Esophagus squamous epithelium (tissue), 5 donors: Measurements from ENCODE around the gene BIRC5. TPM values are rescaled to one million over a fixed set of nuclear protein-coding genes. Genes with fewer than 3 reads are reported as not detected.

Source experiments
- DNase-seq: peaks from one replicate; lab custom pipeline; 2025; lab: John Stamatoyannopoulos, UW
- H3K27ac ChIP-seq, 4 donors: fragments of 200-600 bp; sonication (generic); one replicate each; pipeline ENCODE4 v1.5.1; 2016 to 2019; ENCODE audit warnings: mild to moderate bottlenecking in 1 of 4
- H3K27me3 ChIP-seq, 4 donors: fragments of 200-600 bp; sonication (generic); 1 replicate in 3 of 4; 2 replicates in 1 of 4; pipeline versions ENCODE4 v1.5.1 to v1.6.0; 2017 to 2021; ENCODE audit warnings: antibody characterized with exemption in 1 of 4
- H3K36me3 ChIP-seq, 3 donors: fragments of 200-600 bp; sonication (generic); one replicate each; pipeline ENCODE4 v1.5.1; 2016 to 2019
- H3K4me1 ChIP-seq, 3 donors: fragments of 200-600 bp; sonication (generic); one replicate each; pipeline ENCODE4 v1.5.1; 2017 to 2019
- H3K4me3 ChIP-seq, 4 donors: fragments of 200-600 bp; sonication (generic); 1 replicate in 3 of 4; 2 replicates in 1 of 4; pipeline ENCODE4 v1.5.1; 2016 to 2019; ENCODE audit warnings: mild to moderate bottlenecking in 2 of 4, moderate library complexity in 1 of 4
- H3K9me3 ChIP-seq, 3 donors: fragments of 200-600 bp; sonication (generic); one replicate each; pipeline ENCODE4 v1.5.1; 2016 to 2019
- CTCF ChIP-seq, 6 experiments: fragments of 450-650 bp in 4 of 6; fragments of 200-600 bp in 2 of 6; sonication (generic) in 2 of 6; IDR thresholded peaks; one replicate each; pipeline ENCODE4 v1.5.1; 2016 to 2019; ENCODE audit warnings: antibody characterized with exemption in 6 of 6, mild to moderate bottlenecking in 4 of 6, moderate library complexity in 4 of 6
- POLR2A ChIP-seq, 4 donors: fragments of 450-650 bp; IDR thresholded peaks; one replicate each; pipeline ENCODE4 v1.6.1; 2017; ENCODE audit warnings: antibody characterized with exemption in 4 of 4, mild to moderate bottlenecking in 4 of 4, moderate library complexity in 3 of 4
- WGBS, 2 donors: methylation state at CpG; one replicate each; pipeline ENCODE4 v1.1.5; 2018; 5-methylcytosine and 5-hydroxymethylcytosine counted together
- intact Hi-C: fragments of 100-400 bp; cut with DNase I; formaldehyde crosslinking; loops from one replicate; pipeline ENCODE4 v1.15.0; 2022
- total RNA-seq, 4 donors: library from RNA; depleted of rRNA; stranded (reverse); fragments of >200 nt; gene quantifications; one replicate each; pipeline ENCODE4 v1.1.0, GENCODE V29; 2016
- donor health status: DM: yes; HTN: yes; CAD: no.

Gene BIRC5
- total RNA-seq, 4 donors from 2014 or later, result 6.6 to 33.6 (median 21.0) TPM

DNA sequence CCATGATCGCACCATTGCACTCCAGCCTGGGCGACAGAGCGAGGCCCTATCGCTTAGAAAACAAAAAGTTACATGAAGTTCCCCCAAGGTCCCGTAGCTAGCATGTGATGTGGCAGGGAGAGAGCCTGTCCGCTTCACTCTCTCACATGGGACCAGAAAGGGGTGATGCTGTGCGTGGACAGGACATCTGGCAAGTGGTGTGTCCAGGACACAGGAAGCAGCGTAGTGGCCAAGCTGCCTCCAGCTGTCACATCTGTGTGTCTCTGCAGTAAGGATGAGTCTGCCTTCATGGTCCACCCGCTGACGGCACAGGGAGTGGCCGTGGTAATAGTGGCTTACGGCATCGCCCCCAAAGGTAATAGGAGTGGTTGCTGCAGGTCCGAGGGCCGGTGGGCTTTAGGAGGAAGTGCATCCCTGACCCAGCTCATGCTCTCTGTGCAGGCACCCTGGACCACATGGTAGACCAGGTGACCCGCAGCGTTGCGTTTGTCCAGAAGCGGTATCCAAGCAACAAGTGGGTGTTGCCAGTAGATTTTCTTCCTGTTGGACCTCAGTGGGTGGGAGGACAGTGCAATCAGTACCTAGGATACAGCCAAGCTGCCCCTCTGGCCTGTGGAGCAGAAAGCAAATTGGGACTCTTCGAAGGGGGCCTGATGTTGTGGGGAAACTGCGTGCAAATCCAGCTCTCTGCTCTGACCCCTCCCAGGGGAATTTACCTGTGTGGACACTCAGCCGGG is 9.5 kb upstream of the BIRC5 start:
- intact Hi-C loops, result no loop called here
- Histone ChIP-seq H3K9me3 (no peaks in the 10 kb centered on the region), H3K27ac (no peak overlapping the region), H3K4me1 (peaks cover 1 to 9% (median 2%) of the 10 kb centered on the region in 3 donors), H3K4me3 (no peak overlapping the region), H3K27me3 (no peaks in the 10 kb centered on the region), H3K36me3 (peaks cover 5 to 56% (median 5%) of the 10 kb centered on the region in 3 donors)
- TF ChIP-seq CTCF (IDR thresholded peaks at IDR 0.05) (no peak), POLR2A (IDR thresholded peaks at IDR 0.05) (no peak)
- WGBS, 2 donors, result 87 to 96% methylated on average over 16 to 19 of the region's 22 CpGs
- no peak for DNase-seq

GRCh38 chr17:78205124-78205775 is 8.8 kb upstream of the BIRC5 start:
- peaks cover 0 to 4% (median 0%) of the 10 kb centered on the region in 3 donors for H3K4me1 ChIP-seq
- H3K27ac ChIP-seq, result no peak overlapping the region
- no peak for TF ChIP-seq CTCF (IDR thresholded peaks at IDR 0.05)
- TF ChIP-seq POLR2A (IDR thresholded peaks at IDR 0.05), result no peak
- intact Hi-C loops, result no loop called here
- H3K4me3 ChIP-seq, result no peak overlapping the region
- WGBS, 2 donors, result 97 to 100% methylated on average over 2 to 9 of the region's 17 CpGs
- H3K27me3 ChIP-seq, result no peaks in the 10 kb centered on the region
- H3K9me3 ChIP-seq, result no peaks in the 10 kb centered on the region
- peaks cover 5 to 56% (median 5%) of the 10 kb centered on the region in 3 donors for H3K36me3 ChIP-seq
- no peak for DNase-seq

DNA sequence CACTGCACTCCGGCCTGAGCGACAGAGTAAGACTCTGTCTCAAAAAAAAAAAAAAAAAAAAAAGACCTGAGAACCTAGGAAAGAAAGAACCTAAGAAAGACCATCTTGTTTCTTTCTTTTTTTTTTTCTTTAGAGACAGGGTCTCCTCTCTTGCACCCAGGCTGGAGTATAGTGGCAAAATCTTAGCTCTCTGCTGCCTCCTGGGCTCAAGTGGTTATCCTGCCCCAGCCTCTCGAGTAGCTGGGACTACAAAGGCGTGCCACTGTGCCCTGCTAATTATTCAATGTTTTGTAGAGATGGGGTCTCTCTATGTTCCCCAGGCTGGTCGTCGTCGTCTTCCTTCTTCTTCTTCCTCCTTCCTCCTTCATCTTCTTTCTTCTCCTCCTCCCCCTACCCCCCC is 7.8 kb upstream of the BIRC5 start:
- H3K27ac ChIP-seq, result no peak overlapping the region
- WGBS, 2 donors, result 70 to 78% methylated on average over 7 of the region's 7 CpGs

GRCh38 chr17:78208486-78208885 is 5.6 kb upstream of the BIRC5 start:
- no peak for TF ChIP-seq POLR2A (IDR thresholded peaks at IDR 0.05)
- TF ChIP-seq CTCF (IDR thresholded peaks at IDR 0.05), result no peak
- H3K4me3 ChIP-seq, result no peak overlapping the region
- no peak overlapping the region for H3K27ac ChIP-seq
- no peaks in the 10 kb centered on the region for H3K9me3 ChIP-seq
- H3K4me1 ChIP-seq, result peaks cover 0 to 2% (median 0%) of the 10 kb centered on the region in 3 donors
- H3K36me3 ChIP-seq, result peaks cover 5 to 34% (median 5%) of the 10 kb centered on the region in 3 donors
- no peaks in the 10 kb centered on the region for H3K27me3 ChIP-seq
- DNase-seq, result no peak
- 69 to 70% methylated on average over 3 of the region's 3 CpGs for WGBS, 2 donors
- intact Hi-C loops, result no loop called here

More for the DNA sequence above, 7.8 kb upstream of the BIRC5 start:
- intact Hi-C loops, result no loop called here
- Histone ChIP-seq H3K4me1 (no peaks in the 10 kb centered on the region), H3K4me3 (no peak overlapping the region), H3K27me3 (no peaks in the 10 kb centered on the region), H3K9me3 (no peaks in the 10 kb centered on the region), H3K36me3 (peaks cover 5 to 56% (median 5%) of the 10 kb centered on the region in 3 donors)
- no peak for DNase-seq
- no peak for TF ChIP-seq CTCF (IDR thresholded peaks at IDR 0.05)
- TF ChIP-seq POLR2A (IDR thresholded peaks at IDR 0.05), result no peak

- Histone ChIP-seq H3K27ac (no peak overlapping the region), H3K4me1 (peaks cover 9 to 18% (median 10%) of the 10 kb centered on the region in 3 donors), H3K9me3 (no peaks in the 10 kb centered on the region), H3K27me3 (no peaks in the 10 kb centered on the region), H3K36me3 (peaks cover 0 to 17% (median 3%) of the 10 kb centered on the region in 3 donors), H3K4me3 (no peak overlapping the region)
- 70 to 79% methylated on average over 6 to 9 of the region's 10 CpGs for WGBS, 2 donors
- no peak for DNase-seq
- TF ChIP-seq POLR2A (IDR thresholded peaks at IDR 0.05), result no peak
- intact Hi-C loops, result no loop called here
Observed at GRCh38 chr17:78210111-78210510, 3.9 kb upstream of the BIRC5 start.
